ENCODE results near the gene CCDC97. TPM values are rescaled to one million over a fixed set of nuclear protein-coding genes. Genes with fewer than 3 reads are reported as not detected.

CCDC97 gene
- total RNA-seq, 6 donors from 2014 or later, result 22.0 to 36.7 (median 27.0) TPM

DNA sequence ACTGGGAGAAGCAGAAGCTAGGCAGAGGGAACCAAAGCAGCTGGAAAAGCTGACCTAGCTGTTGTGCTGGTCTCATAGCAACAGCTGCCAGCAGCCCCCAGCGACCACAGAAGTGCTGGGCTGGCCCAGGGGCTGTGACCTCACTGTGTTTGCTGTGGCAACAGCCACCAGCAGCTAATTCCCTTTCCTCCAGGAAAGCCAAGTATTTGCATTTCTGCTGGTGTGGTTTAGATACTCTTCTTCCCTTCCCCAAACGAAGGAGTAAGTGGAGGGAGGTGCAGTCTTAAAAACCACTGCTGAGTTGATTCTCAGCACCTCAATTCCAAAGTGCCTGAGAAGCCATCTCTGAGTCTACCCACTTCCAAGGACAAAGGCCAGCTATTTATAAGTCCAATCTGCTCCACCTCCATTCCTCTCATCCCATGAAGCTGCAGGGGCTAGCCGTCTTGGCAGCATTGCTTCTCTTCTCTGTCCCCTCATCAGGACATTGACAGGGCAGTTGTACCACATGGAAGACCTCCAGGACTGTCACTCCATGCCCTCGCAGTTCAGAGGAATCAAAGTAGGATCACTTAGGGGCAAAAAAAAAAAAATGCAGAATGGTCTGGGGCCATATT lies 11.5 kb upstream of the CCDC97 start:
- DNase-seq, result peak; percentile 84
- 22 to 28% methylated on average over 4 of the region's 4 CpGs for WGBS, 2 donors
- peaks cover 17 to 98% (median 64%) of the 10 kb centered on the region in 4 donors for H3K36me3 ChIP-seq
- TF ChIP-seq, protein P1, sequence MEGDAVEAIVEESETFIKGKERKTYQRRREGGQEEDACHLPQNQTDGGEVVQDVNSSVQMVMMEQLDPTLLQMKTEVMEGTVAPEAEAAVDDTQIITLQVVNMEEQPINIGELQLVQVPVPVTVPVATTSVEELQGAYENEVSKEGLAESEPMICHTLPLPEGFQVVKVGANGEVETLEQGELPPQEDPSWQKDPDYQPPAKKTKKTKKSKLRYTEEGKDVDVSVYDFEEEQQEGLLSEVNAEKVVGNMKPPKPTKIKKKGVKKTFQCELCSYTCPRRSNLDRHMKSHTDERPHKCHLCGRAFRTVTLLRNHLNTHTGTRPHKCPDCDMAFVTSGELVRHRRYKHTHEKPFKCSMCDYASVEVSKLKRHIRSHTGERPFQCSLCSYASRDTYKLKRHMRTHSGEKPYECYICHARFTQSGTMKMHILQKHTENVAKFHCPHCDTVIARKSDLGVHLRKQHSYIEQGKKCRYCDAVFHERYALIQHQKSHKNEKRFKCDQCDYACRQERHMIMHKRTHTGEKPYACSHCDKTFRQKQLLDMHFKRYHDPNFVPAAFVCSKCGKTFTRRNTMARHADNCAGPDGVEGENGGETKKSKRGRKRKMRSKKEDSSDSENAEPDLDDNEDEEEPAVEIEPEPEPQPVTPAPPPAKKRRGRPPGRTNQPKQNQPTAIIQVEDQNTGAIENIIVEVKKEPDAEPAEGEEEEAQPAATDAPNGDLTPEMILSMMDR (IDR thresholded peaks at IDR 0.05), result no peak
- TF ChIP-seq POLR2AphosphoS5 (IDR thresholded peaks at IDR 0.05), result peak; percentile 53 to 55
- TF ChIP-seq POLR2A (IDR thresholded peaks at IDR 0.05), result peak in 2 of 4 donors; percentile 38 to 74
- peak in 2 of 4 donors; percentile 9 to 35 for TF ChIP-seq EP300 (IDR thresholded peaks at IDR 0.05)
- H3K27me3 ChIP-seq, result no peaks in the 10 kb centered on the region
- peaks cover 41 to 67% (median 53%) of the 10 kb centered on the region in 4 donors for H3K4me1 ChIP-seq
- no peaks in the 10 kb centered on the region for H3K9me3 ChIP-seq
- H3K27ac ChIP-seq, result peak overlapping the region; percentile 79 to 86 (median 83)
- H3K4me3 ChIP-seq, result no peak overlapping the region
- ATAC-seq (ENCODE audit: low FRiP score in 2 of 2), result peak; percentile 91

DNA sequence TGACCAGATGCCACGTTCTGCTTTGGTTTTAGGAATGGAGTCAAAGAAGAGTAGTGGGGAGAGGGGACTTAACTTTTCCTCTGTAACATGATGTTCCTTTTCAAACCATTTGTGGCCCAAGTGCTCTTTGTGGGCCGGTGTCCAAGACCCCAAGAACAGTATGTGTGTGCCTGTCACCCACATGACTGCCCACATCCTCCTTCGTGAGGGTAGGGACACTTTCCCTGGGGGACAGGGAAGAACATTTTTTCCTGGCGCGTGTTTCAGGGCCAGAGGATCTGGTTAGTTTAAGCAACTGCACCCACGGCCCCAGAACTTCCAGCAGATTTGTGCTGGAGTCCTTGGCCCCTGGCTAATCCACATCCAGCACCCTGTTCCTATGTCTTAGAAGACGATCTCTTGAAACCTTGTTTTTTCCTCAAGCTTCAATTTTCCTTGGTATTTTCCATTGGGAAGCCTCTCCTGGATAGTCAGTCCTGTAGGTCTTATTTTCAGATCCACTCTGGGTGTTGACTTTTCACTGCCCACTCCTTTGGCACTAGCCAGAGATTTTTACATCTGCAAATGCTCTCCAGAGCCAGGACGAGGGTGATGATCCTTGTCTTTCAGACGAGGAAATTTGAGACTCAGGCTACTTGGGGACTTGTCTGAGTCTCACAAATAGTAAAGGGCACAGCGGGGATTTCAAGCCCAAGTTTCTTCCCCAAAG lies 10.8 kb upstream of the CCDC97 start:
- no peaks in the 10 kb centered on the region for H3K27me3 ChIP-seq
- ATAC-seq (ENCODE audit: low FRiP score in 2 of 2) (peak in 1 of 2 donors; percentile 47), DNase-seq (peak in 1 of 2 donors; percentile 56)
- H3K9me3 ChIP-seq, result no peaks in the 10 kb centered on the region
- H3K27ac ChIP-seq, result peak overlapping the region; percentile 79 to 86 (median 83)
- peaks cover 41 to 66% (median 54%) of the 10 kb centered on the region in 4 donors for H3K4me1 ChIP-seq
- H3K36me3 ChIP-seq, result peaks cover 10 to 98% (median 64%) of the 10 kb centered on the region in 4 donors
- H3K4me3 ChIP-seq, result no peak overlapping the region
- TF ChIP-seq EP300 (IDR thresholded peaks at IDR 0.05), result peak in 2 of 4 donors; percentile 62 to 94
- TF ChIP-seq POLR2AphosphoS5 (IDR thresholded peaks at IDR 0.05), result peak in 1 of 2 donors; percentile 83
- TF ChIP-seq, protein P1 (IDR thresholded peaks at IDR 0.05), result no peak
- TF ChIP-seq POLR2A (IDR thresholded peaks at IDR 0.05), result no peak
- WGBS, 2 donors, result 48 to 56% methylated on average over 10 of the region's 10 CpGs

DNA sequence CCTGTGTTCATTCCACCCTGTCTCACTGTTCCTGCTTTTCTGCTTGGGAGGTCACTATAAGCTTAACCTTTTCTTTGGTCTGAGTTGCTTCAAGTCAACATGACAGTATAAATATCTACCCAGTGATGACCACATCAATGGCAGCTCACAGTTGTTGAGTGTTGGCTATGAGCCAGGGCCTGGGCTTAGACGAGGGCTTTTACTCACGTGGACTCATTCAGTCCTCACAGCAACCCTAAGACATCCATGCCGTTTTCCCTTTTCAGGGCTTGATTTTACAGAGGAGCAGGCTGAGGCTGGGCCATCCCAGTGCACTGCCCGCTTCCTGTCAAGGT lies 10.2 kb upstream of the CCDC97 start:
- peak in 1 of 2 donors; percentile 65 for DNase-seq
- H3K27ac ChIP-seq, result peak overlapping the region; percentile 79 to 86 (median 83)
- peak; percentile 5 to 11 for ATAC-seq (ENCODE audit: low FRiP score in 2 of 2)
- no peaks in the 10 kb centered on the region for H3K27me3 ChIP-seq
- WGBS, 2 donors, result 36 to 38% methylated on average over 4 of the region's 4 CpGs
- peak in 1 of 2 donors; percentile 53 for TF ChIP-seq POLR2AphosphoS5 (IDR thresholded peaks at IDR 0.05)
- TF ChIP-seq, protein P1 (IDR thresholded peaks at IDR 0.05), result no peak
- H3K4me1 ChIP-seq, result peaks cover 41 to 61% (median 54%) of the 10 kb centered on the region in 4 donors
- H3K36me3 ChIP-seq, result peaks cover 10 to 98% (median 64%) of the 10 kb centered on the region in 4 donors
- no peak overlapping the region for H3K4me3 ChIP-seq
- H3K9me3 ChIP-seq, result no peaks in the 10 kb centered on the region

DNA sequence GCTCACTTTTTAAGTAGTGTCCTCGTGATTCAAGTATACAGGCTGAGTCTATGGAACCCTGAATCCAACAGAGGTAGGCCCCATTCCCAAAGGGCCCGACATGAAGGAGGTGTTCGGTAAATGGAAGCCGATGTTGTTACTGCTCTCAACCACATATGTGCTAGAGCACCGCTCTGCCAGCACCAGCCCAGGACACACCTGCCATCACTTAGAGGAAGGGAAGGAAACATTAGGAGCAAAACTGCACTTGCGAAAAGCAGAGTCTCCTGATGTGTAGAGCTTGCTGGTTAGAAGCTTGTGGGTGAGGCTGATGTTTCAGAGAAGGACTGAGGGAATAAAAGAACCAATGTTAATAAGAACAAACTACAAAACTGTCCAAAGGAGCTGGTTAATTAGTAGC lies 9.4 kb upstream of the CCDC97 start:
- no peaks in the 10 kb centered on the region for H3K9me3 ChIP-seq
- no peaks in the 10 kb centered on the region for H3K27me3 ChIP-seq
- no peak for ATAC-seq (ENCODE audit: low FRiP score in 2 of 2)
- TF ChIP-seq EP300 (IDR thresholded peaks at IDR 0.05), result no peak
- TF ChIP-seq POLR2AphosphoS5 (IDR thresholded peaks at IDR 0.05), result no peak
- no peak for TF ChIP-seq POLR2A (IDR thresholded peaks at IDR 0.05)
- TF ChIP-seq, protein P1 (IDR thresholded peaks at IDR 0.05), result no peak
- DNase-seq, result no peak
- peaks cover 41 to 58% (median 51%) of the 10 kb centered on the region in 4 donors for H3K4me1 ChIP-seq
- 65 to 88% methylated on average over 6 of the region's 6 CpGs for WGBS, 2 donors
- H3K4me3 ChIP-seq, result no peak overlapping the region
- peak overlapping the region; percentile 79 to 86 (median 83) for H3K27ac ChIP-seq
- H3K36me3 ChIP-seq, result peaks cover 15 to 98% (median 64%) of the 10 kb centered on the region in 4 donors

All from upper lobe of left lung (tissue), 6 donors.